Esophagus muscularis mucosa (tissue), 4 donors: Measurements from ENCODE around the gene ADIRF. TPM values are rescaled to one million over a fixed set of nuclear protein-coding genes. Genes with fewer than 3 reads are reported as not detected.
"Not testable (repeated sequence)": the region's sequence is repeated elsewhere in the genome, so short reads cannot be mapped to it uniquely, and the experiment has no call there.

Experiments used
- DNase-seq: peaks from one replicate; pipeline ENCODE4 v3.0.0-alpha.2; 2017; ENCODE audit errors: extremely low spot score
- H3K27ac ChIP-seq, 4 donors: fragments of 200-600 bp; sonication (generic); replicated peaks in 1 of 4; 1 replicate in 3 of 4; 2 replicates in 1 of 4; pipeline ENCODE4 v1.5.1; 2016 to 2019; ENCODE audit warnings: mild to moderate bottlenecking in 1 of 4
- H3K27me3 ChIP-seq, 4 donors: fragments of 200-600 bp; sonication (generic); one replicate each; pipeline versions ENCODE4 v1.5.1 to v1.6.0; 2016 to 2019
- H3K36me3 ChIP-seq, 4 donors: fragments of 200-600 bp; sonication (generic); one replicate each; pipeline ENCODE4 v1.5.1; 2016 to 2019
- H3K4me1 ChIP-seq, 4 donors: fragments of 200-600 bp; sonication (generic); one replicate each; pipeline ENCODE4 v1.5.1; 2016 to 2019
- H3K4me3 ChIP-seq, 4 donors: fragments of 200-600 bp; sonication (generic); 1 replicate in 2 of 4; 2 replicates in 2 of 4; pipeline ENCODE4 v1.5.1; 2016 to 2019; ENCODE audit warnings: mild to moderate bottlenecking in 4 of 4, moderate library complexity in 1 of 4
- H3K9me3 ChIP-seq, 4 donors: fragments of 200-600 bp; sonication (generic); 1 replicate in 3 of 4; 2 replicates in 1 of 4; pipeline ENCODE4 v1.5.1; 2016 to 2019
- CTCF ChIP-seq, 3 experiments: fragments of 200-600 bp in 2 of 3; fragments of 450-650 bp in 1 of 3; sonication (generic) in 2 of 3; IDR thresholded peaks; one replicate each; pipeline ENCODE4 v1.5.1; 2017 to 2019; ENCODE audit warnings: antibody characterized with exemption in 3 of 3, mild to moderate bottlenecking in 2 of 3, moderate library complexity in 1 of 3
- EP300 ChIP-seq: sonication (generic); formaldehyde crosslinking; IDR thresholded peaks from one replicate; pipeline ENCODE4 v1.6.1; 2017; ENCODE audit warnings: antibody characterized with exemption
- POLR2A ChIP-seq: fragments of 450-650 bp; IDR thresholded peaks from one replicate; pipeline ENCODE4 v1.6.1; 2017; ENCODE audit warnings: antibody characterized with exemption, moderate library complexity, mild to moderate bottlenecking, low read depth
- POLR2AphosphoS5 ChIP-seq, 2 donors: sonication (generic); formaldehyde crosslinking; IDR thresholded peaks; one replicate each; pipeline ENCODE4 v1.6.1; 2017; ENCODE audit warnings: antibody characterized with exemption in 2 of 2
- WGBS: methylation state at CpG from one replicate; pipeline ENCODE4 v1.1.5; 2018; 5-methylcytosine and 5-hydroxymethylcytosine counted together
- intact Hi-C: fragments of 100-400 bp; cut with DNase I; formaldehyde crosslinking; loops from one replicate; pipeline ENCODE4 v1.15.1; 2023
- total RNA-seq, 4 donors: library from RNA; depleted of rRNA; stranded (reverse); fragments of >200 nt; gene quantifications; one replicate each; pipeline versions ENCODE4 v1.1.0 to v1.2.1, GENCODE V29; 2016

ADIRF gene
- total RNA-seq, 4 donors from 2014 or later = 59.4 to 119 (median 84.8) TPM

GRCh38 chr10:86992929-86993328, 24.6 kb downstream of the ADIRF start:
- H3K36me3 ChIP-seq = peaks cover 0 to 40% (median 13%) of the 10 kb centered on the region in 4 donors
- no peak for DNase-seq
- no peaks in the 10 kb centered on the region for H3K4me1 ChIP-seq
- no peak overlapping the region for H3K27ac ChIP-seq
- no peak for TF ChIP-seq POLR2A
- no peak for TF ChIP-seq EP300
- no peak for TF ChIP-seq CTCF (IDR thresholded peaks at IDR 0.05)
- TF ChIP-seq POLR2AphosphoS5 (IDR thresholded peaks at IDR 0.05) = no peak
- H3K27me3 ChIP-seq = no peaks in the 10 kb centered on the region
- WGBS = 95% methylated on average over 2 of the region's 2 CpGs
- H3K4me3 ChIP-seq = no peak overlapping the region
- H3K9me3 ChIP-seq = no peaks in the 10 kb centered on the region
- intact Hi-C loops = no loop called here

- H3K27ac ChIP-seq, H3K4me3 ChIP-seq, DNase-seq, intact Hi-C loops, H3K4me1 ChIP-seq, H3K9me3 ChIP-seq, H3K27me3 ChIP-seq: not testable (repeated sequence)
- 70% methylated on average over 6 of the region's 6 CpGs for WGBS
- H3K36me3 ChIP-seq = peaks cover 0 to 27% (median 10%) of the 10 kb centered on the region in 4 donors
Observed at GRCh38 chr10:86999802-87000403, 31.6 kb downstream of the ADIRF start.

- Histone ChIP-seq H3K36me3 (peaks cover 0 to 23% (median 10%) of the 10 kb centered on the region in 4 donors), H3K27me3 (no peaks in the 10 kb centered on the region), H3K27ac (no peak overlapping the region), H3K9me3 (no peaks in the 10 kb centered on the region), H3K4me3 (no peak overlapping the region), H3K4me1 (no peaks in the 10 kb centered on the region)
- TF ChIP-seq POLR2AphosphoS5 (IDR thresholded peaks at IDR 0.05) (no peak), CTCF (IDR thresholded peaks at IDR 0.05) (no peak), POLR2A (no peak)
- intact Hi-C loops = no loop called here
- 74% methylated on average over 3 of the region's 3 CpGs for WGBS
- DNase-seq = no peak
Observed at GRCh38 chr10:87000491-87000890, 32.2 kb downstream of the ADIRF start.

- H3K9me3 ChIP-seq, H3K27ac ChIP-seq, H3K4me1 ChIP-seq, intact Hi-C loops, H3K27me3 ChIP-seq, DNase-seq, H3K4me3 ChIP-seq: not testable (repeated sequence)
- WGBS = 73% methylated on average over 1 of the region's 1 CpG
- H3K36me3 ChIP-seq = peaks cover 0 to 10% (median 1%) of the 10 kb centered on the region in 4 donors
Observed at GRCh38 chr10:87007124-87007523, 38.8 kb downstream of the ADIRF start.

- H3K27me3 ChIP-seq, H3K36me3 ChIP-seq, intact Hi-C loops, H3K27ac ChIP-seq, DNase-seq, H3K4me3 ChIP-seq, H3K4me1 ChIP-seq, H3K9me3 ChIP-seq: not testable (repeated sequence)
- WGBS = 95% methylated on average over 6 of the region's 6 CpGs
Observed at GRCh38 chr10:87007674-87008073, 39.4 kb downstream of the ADIRF start.

GRCh38 chr10:87008303-87008702, 40.0 kb downstream of the ADIRF start:
- H3K36me3 ChIP-seq, H3K27me3 ChIP-seq, H3K27ac ChIP-seq, intact Hi-C loops, H3K9me3 ChIP-seq, H3K4me1 ChIP-seq, H3K4me3 ChIP-seq, DNase-seq: not testable (repeated sequence)
- WGBS = 98% methylated on average over 7 of the region's 7 CpGs

- H3K27ac ChIP-seq, intact Hi-C loops, H3K36me3 ChIP-seq, H3K4me3 ChIP-seq, H3K4me1 ChIP-seq, H3K27me3 ChIP-seq, DNase-seq, H3K9me3 ChIP-seq: not testable (repeated sequence)
- 90% methylated on average over 12 of the region's 18 CpGs for WGBS
Observed at GRCh38 chr10:87009134-87009696, 40.9 kb downstream of the ADIRF start.

- H3K27ac ChIP-seq, H3K4me3 ChIP-seq, H3K4me1 ChIP-seq, H3K36me3 ChIP-seq, H3K27me3 ChIP-seq, H3K9me3 ChIP-seq, DNase-seq, intact Hi-C loops: not testable (repeated sequence)
- WGBS = 62% methylated on average over 3 of the region's 3 CpGs
Observed at GRCh38 chr10:87013528-87013927, 45.2 kb downstream of the ADIRF start.

GRCh38 chr10:87014986-87015716, 46.9 kb downstream of the ADIRF start:
- H3K27me3 ChIP-seq, intact Hi-C loops, H3K36me3 ChIP-seq, H3K4me1 ChIP-seq, H3K27ac ChIP-seq, H3K9me3 ChIP-seq, DNase-seq, H3K4me3 ChIP-seq: not testable (repeated sequence)
- WGBS = 75% methylated on average over 10 of the region's 10 CpGs

GRCh38 chr10:87018127-87018526, 49.8 kb downstream of the ADIRF start:
- H3K9me3 ChIP-seq, DNase-seq, H3K36me3 ChIP-seq, H3K27ac ChIP-seq, H3K4me1 ChIP-seq, H3K27me3 ChIP-seq, intact Hi-C loops, H3K4me3 ChIP-seq: not testable (repeated sequence)
- WGBS = 72% methylated on average over 6 of the region's 6 CpGs
